Measurements from ENCODE around the gene CDK5R2.

The CDK5R2 gene

DNA sequence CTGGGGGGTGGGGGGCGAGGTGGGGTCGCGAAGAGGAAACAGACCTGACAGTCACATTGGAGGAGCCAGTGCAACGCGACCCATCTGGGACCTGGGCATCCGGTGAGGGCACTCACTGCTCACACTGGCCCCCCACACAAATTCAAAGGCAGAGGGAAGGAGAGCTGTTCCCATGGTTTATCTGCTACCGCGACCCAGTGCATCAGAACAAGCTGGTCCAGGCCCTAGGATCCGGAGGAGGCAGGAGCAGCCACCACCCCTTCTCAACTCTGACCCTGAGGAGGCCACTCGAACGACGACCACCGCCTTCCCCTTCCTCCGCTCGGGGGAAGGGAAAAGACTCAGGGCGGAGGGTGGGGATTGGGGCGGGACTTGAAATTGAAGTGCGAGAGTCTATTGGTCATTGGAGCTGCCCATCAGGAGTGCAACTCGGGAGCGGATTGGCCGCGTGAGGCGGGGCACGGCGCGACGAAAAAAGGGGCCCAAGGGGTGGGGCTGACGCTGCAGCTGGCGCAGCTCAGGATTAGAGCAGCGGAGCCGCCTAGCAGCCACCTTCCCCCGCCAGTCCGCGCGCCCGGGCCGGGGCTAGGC is at the start of gene CDK5R2:
Gene CDK5R2 (plus strand): TSS at position 526 of the 591 bp plus-strand sequence. CDS start 155 bp downstream, outside the sequence.
- ATAC-seq (ENCODE audit: insufficient read depth, low read depth) (no peak; the same call in 2 of the 3 replicates), DNase-seq (no peak)
- TF ChIP-seq, protein P1, sequence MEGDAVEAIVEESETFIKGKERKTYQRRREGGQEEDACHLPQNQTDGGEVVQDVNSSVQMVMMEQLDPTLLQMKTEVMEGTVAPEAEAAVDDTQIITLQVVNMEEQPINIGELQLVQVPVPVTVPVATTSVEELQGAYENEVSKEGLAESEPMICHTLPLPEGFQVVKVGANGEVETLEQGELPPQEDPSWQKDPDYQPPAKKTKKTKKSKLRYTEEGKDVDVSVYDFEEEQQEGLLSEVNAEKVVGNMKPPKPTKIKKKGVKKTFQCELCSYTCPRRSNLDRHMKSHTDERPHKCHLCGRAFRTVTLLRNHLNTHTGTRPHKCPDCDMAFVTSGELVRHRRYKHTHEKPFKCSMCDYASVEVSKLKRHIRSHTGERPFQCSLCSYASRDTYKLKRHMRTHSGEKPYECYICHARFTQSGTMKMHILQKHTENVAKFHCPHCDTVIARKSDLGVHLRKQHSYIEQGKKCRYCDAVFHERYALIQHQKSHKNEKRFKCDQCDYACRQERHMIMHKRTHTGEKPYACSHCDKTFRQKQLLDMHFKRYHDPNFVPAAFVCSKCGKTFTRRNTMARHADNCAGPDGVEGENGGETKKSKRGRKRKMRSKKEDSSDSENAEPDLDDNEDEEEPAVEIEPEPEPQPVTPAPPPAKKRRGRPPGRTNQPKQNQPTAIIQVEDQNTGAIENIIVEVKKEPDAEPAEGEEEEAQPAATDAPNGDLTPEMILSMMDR (IDR thresholded peaks at IDR 0.05; ENCODE audit: borderline replicate concordance, extremely low read depth, low read length, poor library complexity, severe bottlenecking): no peak
- TF ChIP-seq EZH2 (IDR thresholded peaks at IDR 0.05; ENCODE audit: borderline replicate concordance, low read depth, low read length, severe bottlenecking): no peak
- H3K9me3 ChIP-seq (ENCODE audit: insufficient read depth, low read length, severe bottlenecking): no peaks in the 10 kb centered on the region
- H3K4me2 ChIP-seq (ENCODE audit: insufficient read depth, low read length): no peak within 1 kb of the TSS
- H3K27me3 ChIP-seq (ENCODE audit: insufficient read depth, low read length, poor library complexity): peaks cover 3% of the 10 kb centered on the region
- peaks cover 6% of the 10 kb centered on the region; the same call in 1 of the 2 replicates for H4K20me1 ChIP-seq (ENCODE audit: insufficient read depth, low read length)
- no peak within 1 kb of the TSS for H3K27ac ChIP-seq (ENCODE audit: low read length)
- no peaks in the 10 kb centered on the region for H3K79me2 ChIP-seq (ENCODE audit: insufficient read depth, low read length)
- no peak within 1 kb of the TSS for H3K9ac ChIP-seq (ENCODE audit: low read depth, low read length)
- H3K4me3 ChIP-seq (ENCODE audit: low read depth in 1 of 2, low read length in 2 of 2): no peak within 1 kb of the TSS
- no peaks in the 10 kb centered on the region for H3K4me1 ChIP-seq (ENCODE audit: insufficient read depth, low read length)
- H3K36me3 ChIP-seq (ENCODE audit: insufficient read depth, low read length): no peaks in the 10 kb centered on the region
- H2AFZ ChIP-seq (ENCODE audit: low read depth, low read length): no peak within 1 kb of the TSS

DNA sequence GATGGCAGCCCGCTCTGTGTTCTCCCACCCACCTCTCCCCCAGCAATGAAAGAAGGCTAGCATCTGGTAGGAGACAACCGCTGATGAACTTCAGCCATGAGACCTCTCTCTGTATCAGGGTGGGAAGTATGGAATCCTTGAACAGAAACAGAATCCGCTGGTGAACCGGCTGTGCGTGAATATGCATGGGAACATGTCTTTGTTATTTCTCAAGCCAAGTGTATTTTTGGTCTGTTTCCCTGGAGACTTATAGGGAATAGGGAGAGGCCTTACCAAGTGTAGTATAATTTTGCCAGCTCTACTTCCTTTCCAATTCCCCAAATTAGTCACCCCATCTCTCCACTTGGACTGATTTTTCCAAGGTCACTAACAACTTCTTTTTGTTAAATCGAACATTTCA is 48.7 kb upstream of the CDK5R2 start:
- Histone ChIP-seq H2AFZ (ENCODE audit: low read depth, low read length) (no peak overlapping the region), H4K20me1 (ENCODE audit: insufficient read depth, low read length) (no peaks in the 10 kb centered on the region), H3K9me3 (ENCODE audit: insufficient read depth, low read length, severe bottlenecking) (no peaks in the 10 kb centered on the region), H3K36me3 (ENCODE audit: insufficient read depth, low read length) (no peaks in the 10 kb centered on the region), H3K79me2 (ENCODE audit: insufficient read depth, low read length) (no peaks in the 10 kb centered on the region), H3K27me3 (ENCODE audit: insufficient read depth, low read length, poor library complexity) (peaks cover 13% of the 10 kb centered on the region), H3K4me1 (ENCODE audit: insufficient read depth, low read length) (no peaks in the 10 kb centered on the region), H3K9ac (ENCODE audit: low read depth, low read length) (no peak overlapping the region), H3K27ac (ENCODE audit: low read length) (no peak overlapping the region), H3K4me2 (ENCODE audit: insufficient read depth, low read length) (no peak overlapping the region), H3K4me3 (ENCODE audit: low read depth in 1 of 2, low read length in 2 of 2) (no peak overlapping the region)
- TF ChIP-seq EZH2 (IDR thresholded peaks at IDR 0.05; ENCODE audit: borderline replicate concordance, low read depth, low read length, severe bottlenecking): no peak
- TF ChIP-seq, protein P1 (IDR thresholded peaks at IDR 0.05; ENCODE audit: borderline replicate concordance, extremely low read depth, low read length, poor library complexity, severe bottlenecking): no peak
- no peak for ATAC-seq (ENCODE audit: insufficient read depth, low read depth)
- DNase-seq: no peak

DNA sequence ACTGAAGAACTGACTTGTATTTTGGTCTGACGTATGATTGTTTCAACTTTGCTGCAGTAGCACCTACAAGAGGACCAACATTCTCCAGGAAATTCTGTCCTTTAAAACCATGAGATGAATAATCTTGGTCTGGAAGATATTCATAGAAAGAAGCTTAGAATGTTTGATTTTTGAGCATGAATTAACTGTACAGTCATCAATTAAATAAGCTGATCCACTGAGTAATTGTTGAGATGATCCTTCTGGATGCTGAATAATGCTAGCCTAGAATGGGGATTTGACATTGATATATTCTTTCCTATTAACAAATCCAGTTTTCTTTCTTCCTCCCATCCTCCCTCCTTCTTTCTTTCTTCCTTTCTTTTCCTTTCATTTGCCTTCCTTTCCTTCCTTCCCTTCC is 39.0 kb upstream of the CDK5R2 start:
- no peak overlapping the region for H3K4me2 ChIP-seq (ENCODE audit: insufficient read depth, low read length)
- peaks cover 7% of the 10 kb centered on the region for H3K9me3 ChIP-seq (ENCODE audit: insufficient read depth, low read length, severe bottlenecking)
- H3K27me3 ChIP-seq (ENCODE audit: insufficient read depth, low read length, poor library complexity): peaks cover 3% of the 10 kb centered on the region
- H3K79me2 ChIP-seq (ENCODE audit: insufficient read depth, low read length): no peaks in the 10 kb centered on the region
- DNase-seq (no peak), ATAC-seq (ENCODE audit: insufficient read depth, low read depth) (no peak)
- no peaks in the 10 kb centered on the region for H3K36me3 ChIP-seq (ENCODE audit: insufficient read depth, low read length)
- H3K27ac ChIP-seq (ENCODE audit: low read length): no peak overlapping the region
- H4K20me1 ChIP-seq (ENCODE audit: insufficient read depth, low read length): no peaks in the 10 kb centered on the region
- no peak overlapping the region for H2AFZ ChIP-seq (ENCODE audit: low read depth, low read length)
- H3K4me3 ChIP-seq (ENCODE audit: low read depth in 1 of 2, low read length in 2 of 2): no peak overlapping the region
- no peak overlapping the region for H3K9ac ChIP-seq (ENCODE audit: low read depth, low read length)
- TF ChIP-seq EZH2 (IDR thresholded peaks at IDR 0.05; ENCODE audit: borderline replicate concordance, low read depth, low read length, severe bottlenecking): no peak
- TF ChIP-seq, protein P1 (IDR thresholded peaks at IDR 0.05; ENCODE audit: borderline replicate concordance, extremely low read depth, low read length, poor library complexity, severe bottlenecking): no peak
- no peaks in the 10 kb centered on the region for H3K4me1 ChIP-seq (ENCODE audit: insufficient read depth, low read length)
